H7 (cell line): ENCODE measurements around the gene BNIP5. TPM values are rescaled to one million over a fixed set of nuclear protein-coding genes. Genes with fewer than 3 reads are reported as not detected.
"Not testable (repeated sequence)": the region's sequence is repeated elsewhere in the genome, so short reads cannot be mapped to it uniquely, and the experiment has no call there.

Experiments
- DNase-seq: peaks from one replicate; pipeline ENCODE4 v3.0.0; 2012
- H3K27me3 ChIP-seq: 2 replicates; pipeline ENCODE4 v1.6.0; 2011; ENCODE audit warnings: mild to moderate bottlenecking, low read length; ENCODE audit not compliant: control insufficient read depth, insufficient read depth
- H3K36me3 ChIP-seq: replicated peaks from 2 replicates; pipeline ENCODE4 v1.5.1; 2011; ENCODE audit warnings: low read length; ENCODE audit not compliant: control insufficient read depth, insufficient read depth
- H3K4me3 ChIP-seq: 2 replicates; pipeline ENCODE4 v1.5.1; 2011; ENCODE audit warnings: low read depth, mild to moderate bottlenecking, control low read depth, low read length, moderate library complexity; ENCODE audit not compliant: insufficient read depth
- total RNA-seq: library from RNA; depleted of rRNA; stranded (reverse); fragments of >200 nt; shearing (Covaris generic); gene quantifications from 2 replicates; pipeline ENCODE4 v1.2.3, GENCODE V29; 2014

BNIP5 gene
- total RNA-seq, 1 experiment from 2014 or later, result not detected

GRCh38 chr6:36340306-36340617, 3.6 kb upstream of the BNIP5 start:
- no peak for DNase-seq
- Histone ChIP-seq H3K27me3 (peaks cover 14% of the 10 kb centered on the region), H3K36me3 (no peaks in the 10 kb centered on the region), H3K4me3 (no peak overlapping the region; the same call in 1 of the 2 replicates)

GRCh38 chr6:36339146-36339545, 2.5 kb upstream of the BNIP5 start:
- Histone ChIP-seq H3K36me3 (no peaks in the 10 kb centered on the region), H3K4me3 (no peak overlapping the region), H3K27me3 (peaks cover 14% of the 10 kb centered on the region)
- DNase-seq, result no peak

GRCh38 chr6:36338223-36338622, 1.5 kb upstream of the BNIP5 start:
- not testable (repeated sequence) for H3K4me3 ChIP-seq, DNase-seq, H3K36me3 ChIP-seq
- peaks cover 14% of the 10 kb centered on the region for H3K27me3 ChIP-seq

GRCh38 chr6:36337814-36338213, 1.1 kb upstream of the BNIP5 start:
- Histone ChIP-seq H3K36me3 (no peaks in the 10 kb centered on the region), H3K4me3 (no peak overlapping the region), H3K27me3 (peaks cover 14% of the 10 kb centered on the region)
- DNase-seq, result no peak

GRCh38 chr6:36336208-36336710, 429 bp downstream of the BNIP5 start:
- peaks cover 13% of the 10 kb centered on the region for H3K27me3 ChIP-seq
- DNase-seq, result no peak

GRCh38 chr6:36335465-36336207, 1.1 kb downstream of the BNIP5 start:
- H3K27me3 ChIP-seq, result peaks cover 10% of the 10 kb centered on the region
- no peak for DNase-seq
- H3K4me3 ChIP-seq, result no peak overlapping the region
- no peaks in the 10 kb centered on the region for H3K36me3 ChIP-seq

More at GRCh38 chr6:36336208-36336710, 429 bp downstream of the BNIP5 start:
- Histone ChIP-seq H3K36me3 (no peaks in the 10 kb centered on the region), H3K4me3 (no peak overlapping the region)

GRCh38 chr6:36334832-36335459, 1.7 kb downstream of the BNIP5 start:
- DNase-seq, result no peak
- Histone ChIP-seq H3K4me3 (no peak overlapping the region), H3K27me3 (peaks cover 5% of the 10 kb centered on the region), H3K36me3 (no peaks in the 10 kb centered on the region)

GRCh38 chr6:36333931-36334725, 2.6 kb downstream of the BNIP5 start:
- DNase-seq, result peak; percentile 63
- H3K4me3 ChIP-seq, result no peak overlapping the region

GRCh38 chr6:36333171-36333895, 3.4 kb downstream of the BNIP5 start:
- no peaks in the 10 kb centered on the region for H3K27me3 ChIP-seq
- H3K4me3 ChIP-seq, result no peak overlapping the region
- DNase-seq, result no peak
- H3K36me3 ChIP-seq, result no peaks in the 10 kb centered on the region

More at GRCh38 chr6:36333931-36334725, 2.6 kb downstream of the BNIP5 start:
- Histone ChIP-seq H3K27me3 (no peaks in the 10 kb centered on the region), H3K36me3 (no peaks in the 10 kb centered on the region)

GRCh38 chr6:36331381-36331780, 5.3 kb downstream of the BNIP5 start:
- no peak overlapping the region for H3K4me3 ChIP-seq
- H3K27me3 ChIP-seq, result no peaks in the 10 kb centered on the region
- no peaks in the 10 kb centered on the region for H3K36me3 ChIP-seq
- DNase-seq, result no peak

- Histone ChIP-seq H3K27me3 (no peaks in the 10 kb centered on the region), H3K4me3 (no peak overlapping the region), H3K36me3 (no peaks in the 10 kb centered on the region)
- DNase-seq, result peak; percentile 54
These were observed 6.3 kb downstream of the BNIP5 start for GRCh38 chr6:36330366-36330765.

GRCh38 chr6:36329798-36330291, 6.8 kb downstream of the BNIP5 start:
- DNase-seq, result peak; percentile 83
- no peaks in the 10 kb centered on the region for H3K27me3 ChIP-seq
- H3K4me3 ChIP-seq, result no peak overlapping the region
- no peaks in the 10 kb centered on the region for H3K36me3 ChIP-seq

- no peaks in the 10 kb centered on the region for H3K27me3 ChIP-seq
These were observed 8.1 kb downstream of the BNIP5 start for GRCh38 chr6:36328600-36328999.

GRCh38 chr6:36327919-36328236, 8.8 kb downstream of the BNIP5 start:
- no peak for DNase-seq
- H3K27me3 ChIP-seq, result no peaks in the 10 kb centered on the region
- no peaks in the 10 kb centered on the region for H3K36me3 ChIP-seq
- no peak overlapping the region for H3K4me3 ChIP-seq

More at GRCh38 chr6:36328600-36328999, 8.1 kb downstream of the BNIP5 start:
- H3K4me3 ChIP-seq, result no peak overlapping the region
- no peaks in the 10 kb centered on the region for H3K36me3 ChIP-seq
- DNase-seq, result no peak
